Measurements from ENCODE around the gene PTHLH. TPM values are rescaled to one million over a fixed set of nuclear protein-coding genes. Genes with fewer than 3 reads are reported as not detected.

Gene PTHLH
- polyA plus RNA-seq, 3 donors, result not detected

GRCh38 chr12:27998658-27999057 is 26.1 kb upstream of the PTHLH start:
- H2AFZ ChIP-seq (ENCODE audit: insufficient read depth, low read depth, low read length, poor library complexity, severe bottlenecking), result no peak overlapping the region
- H3K9ac ChIP-seq (ENCODE audit: insufficient read depth, low read length, poor library complexity, severe bottlenecking), result no peak overlapping the region
- H3K36me3 Mint-ChIP-seq, result no peaks in the 10 kb centered on the region
- H3K4me1 Mint-ChIP-seq, result no peaks in the 10 kb centered on the region
- DNase-seq, result no peak
- no peak overlapping the region for H3K27ac Mint-ChIP-seq
- H3K79me2 ChIP-seq (ENCODE audit: insufficient read depth, low read length), result no peaks in the 10 kb centered on the region
- no peak overlapping the region for H3K4me2 ChIP-seq (replicated peaks; ENCODE audit: extremely low read depth, low read length, poor library complexity, severe bottlenecking)
- H3K4me3 ChIP-seq (replicated peaks in 1 of 3; ENCODE audit: low read depth in 2 of 3, low read length in 3 of 3), result no peak overlapping the region
- no peaks in the 10 kb centered on the region for H3K4me1 ChIP-seq (ENCODE audit: control insufficient read depth in 1 of 2, insufficient read depth in 2 of 2, low read length in 2 of 2)
- H3K27me3 Mint-ChIP-seq (ENCODE audit: low read depth in 3 of 3), result peaks cover 0 to 3% (median 0%) of the 10 kb centered on the region in 3 donors
- H3K9me3 Mint-ChIP-seq, result peaks cover 4 to 14% (median 8%) of the 10 kb centered on the region in 7 donors
- intact Hi-C loops (cut with micrococcal nuclease), result no loop called here
- H3K27ac ChIP-seq (ENCODE audit: low read depth in 1 of 2, low read length in 2 of 2), result no peak overlapping the region
- no peaks in the 10 kb centered on the region for H4K20me1 ChIP-seq (ENCODE audit: insufficient read depth, low read length)
- peaks cover 0 to 3% of the 10 kb centered on the region in 2 donors for H3K9me3 ChIP-seq (replicated peaks in 1 of 2; ENCODE audit: control insufficient read depth in 1 of 2, insufficient read depth in 1 of 2, low read length in 2 of 2)
- no peak for TF ChIP-seq CTCF (IDR thresholded peaks at IDR 0.05)
- no peaks in the 10 kb centered on the region for H3K36me3 ChIP-seq (replicated peaks in 1 of 2; ENCODE audit: control insufficient read depth in 1 of 2, insufficient read depth in 2 of 2, low read length in 2 of 2)
- no peak overlapping the region for H3K4me3 Mint-ChIP-seq
- no peaks in the 10 kb centered on the region for H3K27me3 ChIP-seq (ENCODE audit: control insufficient read depth in 2 of 2, insufficient read depth in 2 of 2, low read length in 2 of 2)

DNA sequence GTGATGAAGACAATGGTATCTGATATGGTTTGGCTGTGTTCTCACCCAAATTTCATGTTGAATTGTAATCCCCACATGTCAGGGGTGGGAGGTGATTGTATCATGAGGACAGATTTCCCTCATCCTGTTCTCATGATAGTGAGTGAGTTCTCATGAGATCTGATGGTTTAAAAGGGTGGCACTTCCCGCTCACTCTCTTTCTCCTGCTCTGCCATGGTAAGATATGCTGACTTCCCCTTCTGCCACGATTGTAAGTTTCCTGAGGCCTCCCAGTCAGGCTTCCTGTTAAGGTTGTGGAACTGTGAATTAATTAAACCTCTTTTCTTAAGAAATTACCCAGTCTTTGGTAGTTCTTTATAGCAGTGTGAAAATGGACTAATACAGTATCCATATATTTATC is 25.6 kb upstream of the PTHLH start:
- WGBS (ENCODE audit: insufficient coverage), result no CpG with 5 or more reads among the region's 2 CpGs
- no peak overlapping the region for H3K27ac ChIP-seq (ENCODE audit: low read depth in 1 of 2, low read length in 2 of 2)
- Mint-ChIP-seq H3K27ac (no peak overlapping the region), H3K36me3 (no peaks in the 10 kb centered on the region), H3K9me3 (peaks cover 4 to 13% (median 7%) of the 10 kb centered on the region in 7 donors), H3K27me3 (ENCODE audit: low read depth in 3 of 3) (peaks cover 0 to 5% (median 0%) of the 10 kb centered on the region in 3 donors), H3K4me1 (no peaks in the 10 kb centered on the region), H3K4me3 (no peak overlapping the region)
- no peak overlapping the region for H3K9ac ChIP-seq (ENCODE audit: insufficient read depth, low read length, poor library complexity, severe bottlenecking)
- H3K36me3 ChIP-seq (replicated peaks in 1 of 2; ENCODE audit: control insufficient read depth in 1 of 2, insufficient read depth in 2 of 2, low read length in 2 of 2), result no peaks in the 10 kb centered on the region
- H3K4me3 ChIP-seq (replicated peaks in 1 of 3; ENCODE audit: low read depth in 2 of 3, low read length in 3 of 3), result no peak overlapping the region
- no peaks in the 10 kb centered on the region for H3K27me3 ChIP-seq (ENCODE audit: control insufficient read depth in 2 of 2, insufficient read depth in 2 of 2, low read length in 2 of 2)
- H2AFZ ChIP-seq (ENCODE audit: insufficient read depth, low read depth, low read length, poor library complexity, severe bottlenecking), result no peak overlapping the region
- no peaks in the 10 kb centered on the region for H3K79me2 ChIP-seq (ENCODE audit: insufficient read depth, low read length)
- DNase-seq, result no peak
- intact Hi-C loops (cut with micrococcal nuclease), result no loop called here
- no peaks in the 10 kb centered on the region for H4K20me1 ChIP-seq (ENCODE audit: insufficient read depth, low read length)
- no peak for TF ChIP-seq CTCF (IDR thresholded peaks at IDR 0.05)
- H3K9me3 ChIP-seq (replicated peaks in 1 of 2; ENCODE audit: control insufficient read depth in 1 of 2, insufficient read depth in 1 of 2, low read length in 2 of 2), result peaks cover 0 to 3% of the 10 kb centered on the region in 2 donors
- no peak overlapping the region for H3K4me2 ChIP-seq (replicated peaks; ENCODE audit: extremely low read depth, low read length, poor library complexity, severe bottlenecking)
- H3K4me1 ChIP-seq (ENCODE audit: control insufficient read depth in 1 of 2, insufficient read depth in 2 of 2, low read length in 2 of 2), result no peaks in the 10 kb centered on the region
